Effector CD4-positive, alpha-beta T cell (primary cell): ENCODE results near the gene STX12.
"Not testable (repeated sequence)": the region's sequence is repeated elsewhere in the genome, so short reads cannot be mapped to it uniquely, and the experiment has no call there.

ENCODE experiments used
- DNase-seq: peaks from one replicate; pipeline ENCODE4 v3.0.0-alpha.2; 2020

The STX12 gene

DNA sequence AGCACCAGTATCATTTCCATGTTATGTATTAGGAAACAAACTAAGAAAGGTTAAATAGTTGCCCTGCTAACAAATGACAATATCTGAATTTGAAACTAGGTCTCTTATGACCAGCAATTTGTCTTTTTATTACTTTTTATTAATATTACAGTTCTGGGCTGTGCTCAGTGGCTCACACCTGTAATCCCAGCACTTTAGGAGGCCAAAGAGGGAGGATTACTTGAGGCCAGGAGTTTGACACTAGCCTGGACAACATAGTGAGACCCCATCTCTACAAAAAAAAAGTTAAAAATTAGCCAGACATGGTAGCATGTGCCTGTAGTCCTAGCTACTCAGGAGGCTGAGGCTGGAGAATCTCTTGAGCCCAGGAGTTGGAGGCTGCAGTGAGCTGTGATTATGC, 3.3 kb downstream of the STX12 start:
- not testable (repeated sequence) for DNase-seq

DNA sequence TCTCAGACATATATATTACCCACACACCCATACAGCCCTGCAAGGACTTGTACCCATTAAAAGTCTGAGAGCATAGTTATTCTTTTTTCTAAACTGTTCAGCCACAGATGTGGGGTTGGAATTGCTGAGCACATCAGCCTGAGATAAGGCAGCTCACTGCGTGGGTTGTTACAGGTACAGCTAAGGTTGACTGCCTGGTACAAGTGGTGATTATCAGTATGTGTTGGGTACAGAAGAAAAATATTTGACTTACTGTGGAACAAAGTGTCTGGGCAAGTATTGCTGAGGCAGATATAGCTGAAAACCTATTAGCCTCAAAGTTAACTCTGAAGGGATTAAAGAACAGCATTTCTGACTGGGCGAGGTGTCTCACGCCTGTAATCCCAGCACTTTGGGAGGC, 5.0 kb downstream of the STX12 start:
- DNase-seq = no peak

DNA sequence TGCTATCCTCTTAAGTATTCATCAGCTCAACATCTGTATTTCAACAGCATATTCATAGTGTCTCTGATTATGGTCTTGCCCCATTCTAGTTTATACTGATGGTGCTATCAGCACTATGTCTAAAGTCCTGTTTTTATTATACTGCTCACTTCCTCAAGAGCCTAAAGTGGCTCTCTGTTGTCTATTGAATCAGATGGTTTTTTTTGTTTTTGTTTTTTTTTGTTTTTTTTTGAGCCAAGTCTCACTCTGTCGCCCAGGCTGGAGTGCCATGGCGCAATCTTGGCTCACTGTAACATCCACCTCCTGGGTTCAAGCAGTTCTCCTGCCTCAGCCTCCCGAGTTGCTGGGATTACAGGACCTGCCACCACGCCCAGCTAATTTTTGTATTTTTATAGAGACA, 6.1 kb downstream of the STX12 start:
- DNase-seq = no peak

DNA sequence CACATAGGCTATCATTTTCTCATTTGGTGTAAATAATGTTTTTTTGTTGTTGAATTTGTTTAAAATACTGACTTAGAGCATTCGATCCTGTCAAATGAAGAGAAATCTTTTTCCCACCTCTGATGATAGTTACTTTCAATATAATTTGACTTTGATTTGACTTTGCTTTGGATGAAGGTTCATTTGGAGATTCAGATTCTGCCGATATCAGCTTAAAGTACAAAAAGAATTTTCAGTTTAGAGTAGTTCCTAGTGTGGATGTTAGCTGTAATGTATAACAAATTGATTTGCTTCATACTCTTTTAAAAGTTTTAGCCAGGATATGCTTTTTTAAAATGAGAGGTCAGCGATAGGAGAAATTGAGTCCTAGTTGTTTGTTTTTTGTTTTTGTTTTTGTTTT, 9.9 kb downstream of the STX12 start:
- DNase-seq = no peak

DNA sequence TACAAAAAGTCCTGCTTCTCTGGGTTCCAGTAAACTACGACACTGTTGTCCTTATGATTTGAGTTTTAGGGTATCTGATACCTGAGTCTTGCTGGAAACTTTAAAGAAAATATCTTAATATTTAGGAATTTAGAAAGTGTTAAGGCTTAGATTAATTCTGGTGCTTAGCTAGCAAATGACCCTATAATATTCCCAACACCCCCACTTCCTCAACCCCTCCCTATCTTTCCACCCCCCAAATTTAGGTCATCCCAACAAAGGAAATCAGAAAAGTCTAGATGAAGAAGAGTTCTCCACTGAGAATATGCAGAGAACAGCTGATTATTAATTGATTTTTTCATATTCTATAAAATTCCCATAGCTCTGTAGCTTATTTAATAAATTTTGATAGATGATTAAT, 11.7 kb downstream of the STX12 start:
- DNase-seq = no peak

DNA sequence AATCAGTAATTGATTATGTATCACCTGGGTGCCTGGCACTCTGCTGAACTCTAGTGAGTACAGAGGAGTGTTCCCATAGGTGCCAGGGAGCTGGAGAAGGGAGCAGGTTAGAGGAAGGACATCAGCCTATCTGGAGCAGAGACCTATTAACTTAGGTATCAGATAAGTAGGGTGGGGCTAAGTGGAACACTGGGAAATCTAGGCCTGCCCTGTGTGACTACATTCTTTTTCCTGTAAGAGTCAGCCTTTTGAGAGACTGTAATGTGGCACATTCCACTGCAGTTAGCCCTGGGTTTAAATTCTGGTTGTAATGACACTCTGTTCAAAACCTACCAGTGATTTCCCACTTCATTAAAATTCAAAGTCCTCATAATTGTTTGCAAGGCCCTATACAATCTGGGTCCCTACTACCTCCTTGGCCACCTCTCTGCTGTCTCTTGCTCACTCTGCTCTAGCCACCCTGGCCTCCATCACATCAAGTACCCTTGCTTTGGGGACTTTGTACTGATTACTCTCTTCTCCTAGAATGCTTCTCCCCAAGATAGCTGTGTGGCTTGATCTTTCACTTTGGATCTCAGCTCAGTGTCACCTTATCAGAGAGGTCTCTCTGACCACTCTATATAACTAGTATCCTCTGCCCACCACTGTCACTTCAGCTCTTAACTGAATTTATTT, 12.9 kb downstream of the STX12 start:
- DNase-seq = no peak

DNA sequence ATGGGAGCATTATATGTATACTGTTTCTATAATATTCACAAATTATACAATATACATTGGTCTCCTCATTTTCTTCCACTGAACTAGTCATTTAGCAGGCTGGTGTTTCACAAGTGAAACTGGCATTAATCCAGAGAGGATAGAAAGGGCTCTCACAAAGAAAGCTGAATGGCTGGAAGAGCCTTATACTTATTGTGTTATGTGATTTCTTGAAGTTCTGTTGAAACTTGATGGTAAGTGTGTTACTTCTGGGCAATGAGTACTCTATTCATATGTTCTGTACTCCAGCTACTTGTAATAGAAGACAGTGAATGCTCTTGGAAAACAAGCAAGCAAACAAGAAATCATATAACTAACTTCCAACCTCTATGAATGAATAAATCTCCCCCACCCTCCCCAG, 14.9 kb downstream of the STX12 start:
- no peak for DNase-seq

DNA sequence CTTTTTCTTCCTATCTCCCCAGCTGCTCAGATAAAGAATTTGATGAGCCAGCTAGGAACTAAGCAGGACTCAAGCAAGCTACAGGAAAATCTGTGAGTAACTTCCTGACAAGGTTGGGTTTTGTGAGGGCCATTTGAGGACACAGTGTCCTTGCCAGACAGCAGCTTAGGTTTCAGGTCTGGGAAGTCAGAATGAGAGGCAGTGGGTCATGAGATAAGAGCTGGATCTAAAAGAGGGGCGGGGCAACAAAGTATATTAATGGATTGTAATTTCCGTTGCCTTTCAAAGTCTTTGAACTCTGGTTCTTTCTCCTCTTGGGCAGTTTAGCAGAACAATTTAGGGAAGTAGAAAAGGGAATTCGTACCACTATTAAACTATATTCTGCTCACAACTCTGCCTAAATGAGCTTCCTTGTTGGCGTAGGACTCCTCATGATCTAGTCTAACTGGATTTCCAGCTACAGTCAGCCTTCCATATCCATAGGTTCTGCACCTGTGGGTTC, 16.6 kb downstream of the STX12 start:
- DNase-seq = no peak

DNA sequence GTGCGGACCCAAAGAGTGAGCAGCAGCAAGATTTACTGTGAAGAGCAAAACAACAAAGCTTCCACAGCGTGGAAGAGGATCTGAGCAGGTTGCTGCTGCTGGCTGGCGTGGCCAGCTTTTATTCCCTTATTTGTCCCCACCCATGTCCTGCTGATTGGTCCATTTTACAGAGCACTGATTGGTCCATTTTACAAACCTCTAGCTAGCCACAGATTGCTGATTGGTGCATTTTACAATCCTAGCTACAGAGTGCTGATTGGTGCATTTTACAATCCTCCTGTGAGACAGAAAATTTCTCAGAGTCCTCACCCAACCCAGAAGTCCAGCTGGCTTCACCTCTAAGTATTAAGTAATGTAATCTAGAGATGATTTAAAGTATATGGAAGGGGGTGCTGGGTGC, 17.3 kb downstream of the STX12 start:
- not testable (repeated sequence) for DNase-seq

DNA sequence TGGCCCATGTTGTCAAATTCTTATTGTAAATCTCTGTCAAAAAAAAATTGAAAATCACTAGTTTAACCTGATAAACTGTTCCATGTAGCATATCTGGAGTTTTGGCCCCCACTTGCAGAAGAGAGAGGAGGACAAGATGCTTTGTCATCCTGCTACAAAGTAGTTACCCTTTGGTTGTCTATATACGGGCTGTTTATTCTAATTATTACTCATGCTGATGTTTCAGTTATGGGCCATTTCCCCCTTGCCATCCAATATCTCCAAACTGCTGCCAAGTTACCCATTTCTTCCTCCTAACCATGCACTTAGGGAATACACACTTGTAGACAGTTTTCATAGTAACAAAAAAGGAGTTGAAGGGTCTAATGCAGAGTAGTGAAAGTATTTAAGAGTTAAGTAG, 22.6 kb downstream of the STX12 start:
- DNase-seq = no peak

DNA sequence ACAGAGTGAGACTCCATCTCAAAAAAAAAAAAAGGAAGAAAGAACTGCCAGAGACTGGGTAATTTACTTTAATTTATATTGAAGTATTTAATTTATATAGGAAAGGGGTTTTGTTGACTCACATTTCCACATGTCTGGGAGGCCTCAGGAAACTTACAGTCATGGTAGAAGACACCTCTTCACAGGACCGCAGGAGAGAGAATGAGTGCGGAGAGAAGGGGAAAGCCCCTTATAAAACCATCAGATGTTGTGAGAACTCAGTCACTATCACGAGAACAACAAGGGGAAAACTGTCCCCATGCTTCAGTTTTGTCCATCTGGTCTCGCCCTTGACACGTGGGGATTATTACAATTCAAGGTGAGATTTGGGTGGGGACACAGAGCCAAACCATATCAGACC, 31.8 kb downstream of the STX12 start:
- DNase-seq = no peak

DNA sequence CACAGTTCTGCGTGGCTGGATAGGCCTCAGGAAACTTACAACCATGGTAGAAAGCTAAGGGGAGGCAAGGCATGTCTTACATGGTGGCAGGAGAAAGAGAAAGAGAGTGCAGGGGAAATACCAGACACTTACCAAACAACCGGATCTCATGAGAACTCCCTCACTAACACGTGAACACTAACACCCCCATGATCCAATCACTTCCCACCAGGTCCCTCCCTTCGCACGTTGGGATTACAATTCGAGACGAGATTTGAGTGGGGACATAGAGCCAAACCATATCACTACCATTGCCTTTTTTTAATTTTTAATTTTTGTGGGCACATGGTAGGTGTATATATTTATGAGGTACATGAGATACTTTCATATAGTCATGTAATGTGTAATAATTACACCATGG, 33.7 kb downstream of the STX12 start:
- DNase-seq = no peak

DNA sequence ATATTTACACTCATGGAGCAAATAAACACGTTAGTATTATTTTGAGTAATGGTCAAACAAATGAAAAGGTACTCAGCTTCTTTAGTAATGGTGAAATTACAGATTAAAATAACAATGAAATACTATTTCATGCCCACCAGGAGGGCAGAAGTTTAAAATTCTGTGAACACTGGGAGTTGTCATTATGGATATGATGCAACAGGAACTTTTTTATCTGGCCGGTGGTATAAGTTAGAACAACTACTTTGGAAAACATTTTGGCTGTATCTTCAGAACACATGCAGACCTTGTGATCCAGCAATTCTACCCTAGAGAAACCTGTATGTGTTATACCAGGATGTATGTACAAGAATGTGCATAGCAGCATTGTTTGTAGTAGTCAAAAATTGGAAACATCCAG, 34.4 kb downstream of the STX12 start:
- DNase-seq = no peak

DNA sequence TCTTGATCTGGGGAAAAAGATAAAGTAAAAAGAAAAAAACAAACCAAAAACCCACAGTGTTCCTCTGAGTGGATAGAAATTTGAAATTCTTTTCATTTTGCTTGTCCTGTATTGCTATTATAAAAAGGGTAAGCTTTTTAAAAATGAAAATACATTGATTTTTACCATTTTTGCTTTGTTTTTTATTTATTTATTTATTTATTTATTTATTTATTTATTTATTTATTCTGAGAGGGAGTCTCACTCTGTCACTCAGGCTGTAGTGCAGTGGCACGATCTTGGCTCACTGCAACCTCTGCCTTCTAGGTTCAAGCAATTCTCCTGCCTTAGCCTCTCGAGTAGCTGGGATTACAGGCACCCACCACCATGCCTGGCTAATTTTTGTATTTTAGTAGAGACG, 35.1 kb downstream of the STX12 start:
- not testable (repeated sequence) for DNase-seq

DNA sequence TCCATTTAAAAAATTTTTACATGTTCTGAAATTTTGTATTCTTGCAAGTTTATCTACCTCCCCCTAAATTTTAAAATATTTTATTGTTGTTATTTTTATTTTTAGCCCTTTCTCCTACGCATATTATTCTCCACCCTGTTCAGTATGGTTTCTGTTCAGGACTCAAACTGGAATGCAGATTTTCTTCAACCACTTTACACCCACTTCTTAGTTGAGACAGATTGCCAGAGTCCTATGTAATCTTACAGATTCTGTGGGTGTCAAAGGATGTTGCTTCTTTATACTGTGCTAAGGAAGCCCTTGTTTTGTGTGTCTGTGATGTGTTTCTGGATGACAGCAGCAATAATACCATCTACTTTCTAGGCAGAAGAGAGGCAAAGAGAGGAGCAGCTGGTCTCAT, 36.9 kb downstream of the STX12 start:
- DNase-seq = no peak

DNA sequence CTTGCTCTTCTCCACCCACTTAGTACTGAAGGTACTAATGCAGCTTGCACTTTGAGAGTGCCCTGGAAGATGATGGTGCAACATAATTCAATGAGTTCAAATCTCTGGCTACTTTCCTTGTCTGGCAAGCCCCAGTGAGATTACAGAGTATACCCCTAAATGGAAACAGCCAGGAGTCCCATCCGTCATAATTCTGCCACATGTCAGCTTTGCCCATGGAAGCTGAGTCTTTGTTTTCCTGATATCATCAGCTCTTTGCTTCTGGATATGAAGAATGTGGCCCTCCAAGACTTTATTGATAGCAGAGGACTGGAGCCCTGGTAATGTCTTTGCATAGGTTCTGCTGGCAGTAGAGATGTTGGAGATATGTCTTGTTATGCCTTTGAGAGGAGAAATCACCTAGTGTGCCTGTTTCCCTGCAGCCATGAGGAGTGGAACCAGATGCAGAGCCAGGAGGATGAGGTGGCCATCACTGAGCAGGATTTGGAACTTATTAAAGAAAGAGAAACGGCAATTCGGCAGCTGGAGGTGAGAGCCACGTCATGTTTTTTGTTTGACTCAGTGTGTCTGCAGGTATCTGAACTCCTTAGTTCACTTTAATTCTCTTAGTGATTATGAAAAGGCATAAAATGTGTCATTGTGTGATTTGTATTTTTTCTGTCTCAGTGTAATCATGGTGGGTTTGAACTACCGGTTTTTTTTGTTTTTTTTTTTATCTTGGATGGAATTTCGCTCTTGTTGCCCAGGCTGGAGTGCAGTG, 38.9 kb downstream of the STX12 start:
- no peak for DNase-seq

DNA sequence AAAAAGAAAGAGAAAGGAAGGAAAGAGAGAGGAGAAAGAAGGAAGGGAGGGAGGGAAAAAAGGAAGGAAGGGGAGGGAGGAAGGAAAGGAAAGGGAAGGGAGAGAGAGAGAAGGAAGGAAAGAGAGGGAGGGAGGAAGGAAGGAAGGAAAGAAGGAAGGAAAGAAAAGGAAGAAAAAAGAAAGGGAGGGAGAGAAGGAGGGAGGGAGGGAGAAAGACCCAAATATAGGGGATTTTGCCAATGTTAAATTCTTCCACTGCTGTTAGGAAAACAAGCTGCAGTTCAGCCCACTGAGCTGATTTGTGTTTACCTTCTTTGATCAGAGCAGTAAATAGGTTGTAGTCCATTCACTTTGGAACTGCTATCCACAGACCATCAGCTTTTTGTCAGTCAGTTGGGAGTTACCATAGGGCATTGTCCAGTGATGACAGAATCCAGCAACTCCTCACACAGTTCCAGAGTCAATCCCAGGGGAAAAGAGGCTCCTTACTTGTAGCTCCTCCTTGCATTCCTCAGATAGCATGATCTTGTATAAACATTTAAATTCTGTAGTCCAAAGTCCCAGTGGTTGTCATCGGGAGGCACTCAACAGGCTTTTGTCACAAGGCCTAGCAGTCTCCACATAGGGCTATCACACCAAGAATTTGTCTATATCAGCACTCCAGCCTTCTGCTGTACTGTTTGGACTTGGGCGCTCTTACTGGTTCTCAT, 44.1 kb downstream of the STX12 start:
- no peak for DNase-seq

DNA sequence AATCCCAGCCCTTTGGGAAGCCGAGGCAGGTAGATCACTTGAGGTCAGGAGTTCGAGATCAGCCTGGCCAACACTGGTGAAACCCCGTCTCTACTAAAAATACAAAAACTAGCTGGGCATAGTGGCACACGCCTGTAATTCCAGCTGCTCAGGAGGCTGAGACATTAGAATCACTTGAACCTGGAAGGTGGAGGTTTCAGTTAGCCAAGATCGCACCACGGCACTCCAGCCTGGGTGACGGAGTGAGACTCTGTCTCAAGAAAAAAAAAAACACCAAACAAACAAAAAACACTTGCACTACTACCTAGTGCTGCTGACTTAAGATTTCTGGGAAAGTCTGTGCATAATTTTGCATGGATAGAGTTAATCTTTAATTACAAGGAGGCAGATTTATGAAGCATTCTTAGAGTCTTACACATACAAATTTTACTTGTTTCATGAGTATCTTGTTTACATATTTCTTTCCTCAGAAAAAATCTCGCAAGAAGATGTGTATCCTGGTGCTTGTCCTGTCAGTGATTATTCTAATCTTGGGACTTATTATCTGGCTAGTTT, 48.8 kb downstream of the STX12 start:
- no peak for DNase-seq

DNA sequence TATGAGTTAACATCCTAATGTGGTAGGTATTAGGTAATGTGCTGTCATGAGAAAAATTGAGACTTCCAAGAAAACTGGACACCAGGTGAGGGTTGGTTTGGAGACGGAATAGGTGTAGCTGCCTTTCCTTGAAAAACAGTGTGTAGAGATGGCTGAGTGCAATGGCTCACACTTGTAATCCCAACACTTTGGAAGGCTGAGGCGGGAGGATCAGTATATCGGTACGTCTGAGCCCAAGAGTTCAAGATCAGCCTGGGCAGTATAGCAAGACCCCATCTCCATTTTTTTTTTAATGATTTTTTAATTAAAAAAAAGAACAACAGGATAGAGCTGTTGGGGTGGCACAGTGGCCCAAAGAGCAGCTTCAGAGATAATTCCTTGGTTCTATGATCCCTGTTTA, 50.8 kb downstream of the STX12 start:
- DNase-seq = no peak

DNA sequence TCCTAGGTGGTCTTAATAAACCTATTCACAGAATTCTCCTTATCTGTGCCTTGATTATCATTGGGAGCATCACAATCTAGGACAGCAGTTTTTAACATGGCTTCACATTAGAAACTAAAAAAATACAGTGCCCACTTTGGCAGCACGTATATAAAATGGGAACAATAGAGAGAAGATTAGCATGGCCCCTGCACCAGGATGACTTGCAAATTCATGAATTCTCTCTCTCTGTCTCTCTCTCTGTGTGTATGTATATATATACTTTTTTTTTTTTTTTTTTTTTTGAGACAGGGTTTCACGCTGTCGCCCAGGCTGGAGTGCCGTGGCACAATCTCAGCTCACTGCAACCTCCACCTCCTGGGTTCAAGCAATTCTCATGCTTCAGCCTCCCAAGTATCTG, 51.4 kb downstream of the STX12 start:
- no peak for DNase-seq

DNA sequence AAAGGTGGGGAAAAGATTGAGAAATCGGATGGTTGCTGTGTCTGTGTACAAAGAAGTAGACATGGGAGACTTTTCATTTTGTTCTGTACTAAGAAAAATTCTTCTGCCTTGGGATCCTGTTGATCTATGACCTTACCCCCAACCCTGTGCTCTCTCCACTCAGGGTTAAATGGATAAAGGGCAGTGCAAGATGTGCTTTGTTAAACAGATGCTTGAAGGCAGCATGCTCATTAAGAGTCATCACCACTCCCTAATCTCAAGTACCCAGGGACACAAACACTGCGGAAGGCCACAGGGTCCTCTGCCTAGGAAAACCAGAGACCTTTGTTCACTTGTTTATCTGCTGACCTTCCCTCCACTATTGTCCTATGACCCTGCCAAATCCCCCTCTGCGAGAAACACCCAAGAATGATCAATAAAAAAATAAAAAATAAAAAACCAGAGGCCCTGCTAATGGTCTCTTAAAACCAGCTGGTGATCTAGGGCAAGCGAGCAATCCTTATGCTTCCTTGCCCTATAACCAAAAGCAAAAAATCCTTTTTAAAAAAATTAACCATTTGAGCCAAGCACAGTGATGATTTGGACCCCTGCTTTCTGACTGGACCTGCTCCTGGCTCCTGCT, 56.4 kb downstream of the STX12 start:
- not testable (repeated sequence) for DNase-seq

DNA sequence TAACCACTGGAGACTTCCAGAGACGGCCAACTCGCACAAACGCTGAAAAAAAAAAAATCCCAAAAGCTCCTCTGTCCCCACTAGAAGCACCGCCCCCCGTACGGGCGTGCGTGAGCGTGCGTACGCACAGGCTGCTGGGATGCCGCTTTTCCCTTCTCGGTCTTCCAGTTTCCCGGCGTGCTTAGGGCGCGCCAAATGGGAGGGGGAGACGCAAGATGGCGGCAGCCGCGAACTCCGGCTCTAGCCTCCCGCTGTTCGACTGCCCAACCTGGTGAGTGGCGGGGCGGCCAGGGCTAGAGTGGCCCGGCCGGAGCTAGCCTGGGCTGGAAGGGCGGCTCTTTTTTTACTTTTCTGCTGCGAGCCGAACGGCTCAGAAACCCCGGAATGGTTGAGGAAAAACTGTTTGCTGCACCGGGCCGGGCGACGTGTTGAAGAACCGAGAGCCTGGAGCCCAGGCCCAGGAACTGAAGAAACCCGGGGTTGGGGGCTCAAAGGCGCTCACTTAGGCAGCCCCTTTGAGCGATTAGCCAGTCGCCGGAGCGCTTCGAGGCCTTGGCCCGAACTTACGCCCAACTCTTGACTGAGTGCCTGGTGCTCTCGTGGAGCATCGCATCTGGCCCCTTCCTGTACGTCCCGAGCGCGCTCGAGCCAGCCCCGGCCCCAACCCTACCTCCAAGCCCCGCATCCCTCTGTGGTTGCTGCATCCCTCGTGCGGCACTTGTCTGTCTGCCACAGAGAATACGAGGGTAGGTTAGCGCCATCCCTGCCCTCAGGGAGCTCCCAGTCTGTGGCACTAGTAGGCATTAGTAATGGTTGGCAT, 57.8 kb downstream of the STX12 start, which contains the start of gene PPP1R8:
TSS of gene PPP1R8 (plus strand) at position 162 of the 820 bp plus-strand sequence. CDS start at position 216, 54 bp downstream.
- peak; percentile 80 for DNase-seq
